ENCODE data around the gene GRIA4. TPM values are rescaled to one million over a fixed set of nuclear protein-coding genes. Genes with fewer than 3 reads are reported as not detected.
A peak's percentile ranks its signal among the peaks of the same experiment; 100 is the strongest.
"Not testable (repeated sequence)": the region's sequence is repeated elsewhere in the genome, so short reads cannot be mapped to it uniquely, and the experiment has no call there.

Gene GRIA4
- total RNA-seq, 1 experiment from 2014 or later: not detected

- in situ Hi-C loops (cut with HindIII; ENCODE audit: low sequenced_read_pairs): no loop called here
Measured at GRCh38 chr11:105827906-105828305, 218.0 kb downstream of the GRIA4 start.

GRCh38 chr11:105829084-105829483 lies 219.2 kb downstream of the GRIA4 start:
- in situ Hi-C loops (cut with HindIII; ENCODE audit: low sequenced_read_pairs): no loop called here
- no peak for DNase-seq (ENCODE audit: low spot score)

More at GRCh38 chr11:105827906-105828305, 218.0 kb downstream of the GRIA4 start:
- DNase-seq (ENCODE audit: low spot score): no peak

- in situ Hi-C loops (cut with HindIII; ENCODE audit: low sequenced_read_pairs): no loop called here
- no peak for DNase-seq (ENCODE audit: low spot score)
Measured at GRCh38 chr11:105834461-105834860, 224.6 kb downstream of the GRIA4 start.

GRCh38 chr11:105838668-105839384 lies 229.0 kb downstream of the GRIA4 start:
- in situ Hi-C loops (cut with HindIII; ENCODE audit: low sequenced_read_pairs): no loop called here
- DNase-seq (ENCODE audit: low spot score): no peak

DNA sequence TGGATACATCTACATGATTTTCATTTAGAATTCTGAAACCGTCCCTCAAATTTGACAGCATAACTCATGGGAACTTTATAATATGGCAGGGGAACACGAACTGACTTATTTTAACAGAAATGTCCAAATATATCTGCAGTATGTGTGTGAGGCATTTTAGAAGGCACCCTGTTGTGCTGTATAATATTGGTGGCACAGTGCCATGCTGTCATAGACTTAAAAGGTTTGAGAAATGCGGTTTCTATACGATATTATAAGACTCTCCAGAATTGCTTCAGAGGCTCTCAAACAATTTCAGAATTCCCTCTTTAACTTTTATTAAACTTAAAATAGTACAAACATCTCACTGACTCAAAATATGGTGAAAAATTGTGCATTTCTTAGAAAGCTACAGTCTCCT lies 230.5 kb downstream of the GRIA4 start:
- in situ Hi-C loops (cut with HindIII; ENCODE audit: low sequenced_read_pairs): no loop called here
- no peak for DNase-seq (ENCODE audit: low spot score)

DNA sequence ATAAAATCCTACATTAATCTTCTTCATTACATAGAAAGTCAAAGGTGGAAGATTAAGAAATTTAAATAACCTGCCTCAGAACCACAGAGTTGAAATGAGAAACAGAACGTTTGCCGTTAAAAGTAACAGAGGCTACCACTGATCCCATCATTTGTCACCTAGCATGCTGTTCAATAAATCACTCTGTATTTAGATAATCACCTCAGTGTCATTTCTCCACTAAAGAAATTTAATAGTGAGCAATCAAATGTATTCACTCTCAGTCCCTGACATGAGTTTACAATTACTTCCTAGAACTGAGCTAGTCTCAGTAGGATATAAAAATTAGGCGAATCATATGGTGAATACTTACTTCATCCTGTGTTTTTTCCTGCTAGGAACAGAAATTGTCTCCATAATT lies 242.5 kb downstream of the GRIA4 start:
- DNase-seq (ENCODE audit: low spot score): no peak
- in situ Hi-C loops (cut with HindIII; ENCODE audit: low sequenced_read_pairs): no loop called here

DNA sequence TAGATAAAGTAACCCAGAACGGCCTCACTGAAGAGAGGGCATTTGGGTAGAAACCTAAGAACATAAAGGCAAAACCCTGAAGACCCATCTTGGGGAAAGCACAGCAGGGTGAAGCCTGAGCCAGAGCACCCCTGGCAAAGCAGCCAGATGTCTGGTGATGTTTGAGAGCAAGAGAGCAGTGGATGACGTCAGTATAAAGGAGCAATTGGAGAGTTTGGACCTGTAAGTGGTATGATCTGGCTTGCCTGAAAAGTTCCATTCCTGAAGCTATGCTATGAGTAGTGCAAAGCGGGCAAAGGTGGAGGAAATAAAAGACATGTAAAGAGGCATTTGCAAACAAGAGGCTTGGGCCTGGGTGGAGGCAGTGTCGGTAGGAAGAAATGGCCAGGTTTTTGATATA lies 244.4 kb downstream of the GRIA4 start:
- in situ Hi-C loops (cut with HindIII; ENCODE audit: low sequenced_read_pairs): no loop called here
- no peak for DNase-seq (ENCODE audit: low spot score)

DNA sequence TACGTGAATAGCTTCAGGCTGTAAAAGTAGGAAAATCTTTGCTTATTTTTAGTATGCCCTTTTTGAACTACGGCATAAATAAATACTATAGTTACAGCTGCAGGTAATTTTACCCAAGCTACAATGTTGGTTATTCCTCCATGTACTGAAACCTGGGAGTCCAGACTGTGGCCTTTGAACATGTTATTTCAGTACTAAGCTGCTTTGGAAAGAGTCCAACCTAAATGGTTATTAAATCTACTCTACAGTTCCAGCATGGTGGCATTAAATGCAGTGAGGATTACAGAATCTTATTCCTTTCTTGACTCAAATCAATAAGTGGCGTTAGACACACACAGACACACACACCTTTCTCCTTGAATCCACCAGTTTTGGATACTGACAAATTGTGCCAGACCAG lies 247.1 kb downstream of the GRIA4 start:
- DNase-seq (ENCODE audit: low spot score): peak; percentile 64
- in situ Hi-C loops (cut with HindIII; ENCODE audit: low sequenced_read_pairs): no loop called here

DNA sequence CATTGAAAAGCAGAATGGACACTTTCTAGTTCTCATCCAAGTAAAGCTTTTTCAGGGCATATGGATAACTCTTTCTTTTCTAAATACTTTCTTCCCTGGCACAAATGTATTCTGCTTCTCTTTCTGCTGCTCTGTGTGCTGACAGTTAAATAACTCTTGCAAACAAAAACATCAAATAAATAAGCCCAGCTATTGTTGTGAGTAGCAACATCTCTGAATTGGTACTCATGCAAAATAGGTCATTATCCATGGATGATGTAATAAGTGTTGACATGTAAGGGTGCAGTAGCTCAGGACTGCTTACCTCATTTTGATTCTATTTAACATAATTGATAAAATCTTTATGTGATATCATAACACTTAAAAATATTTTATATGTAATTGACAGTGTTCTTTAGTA lies 247.9 kb downstream of the GRIA4 start:
- DNase-seq (ENCODE audit: low spot score): peak; percentile 55
- in situ Hi-C loops (cut with HindIII; ENCODE audit: low sequenced_read_pairs): no loop called here

GRCh38 chr11:105858841-105859240 lies 249.0 kb downstream of the GRIA4 start:
- DNase-seq (ENCODE audit: low spot score): peak; percentile 41
- in situ Hi-C loops (cut with HindIII; ENCODE audit: low sequenced_read_pairs): no loop called here

DNA sequence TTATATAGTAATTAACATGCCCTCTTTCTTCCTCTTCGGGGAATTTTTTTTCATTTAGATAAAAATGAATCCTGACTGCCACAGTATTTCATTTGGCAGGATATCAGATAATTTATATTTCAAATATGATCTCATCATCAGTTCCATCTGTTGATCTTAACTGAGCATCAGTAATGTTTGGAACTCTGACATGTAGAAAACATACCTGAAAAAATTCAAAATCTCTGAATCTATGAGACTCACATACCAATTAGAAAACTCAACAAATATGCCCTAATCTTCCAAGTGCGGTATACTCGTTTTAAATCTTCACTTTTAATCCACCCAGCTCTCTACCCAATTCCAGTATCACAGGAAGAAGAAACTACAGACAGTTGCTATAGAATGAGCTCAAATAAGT lies 250.2 kb downstream of the GRIA4 start:
- peak; percentile 55 for DNase-seq (ENCODE audit: low spot score)
- in situ Hi-C loops (cut with HindIII; ENCODE audit: low sequenced_read_pairs): no loop called here

DNA sequence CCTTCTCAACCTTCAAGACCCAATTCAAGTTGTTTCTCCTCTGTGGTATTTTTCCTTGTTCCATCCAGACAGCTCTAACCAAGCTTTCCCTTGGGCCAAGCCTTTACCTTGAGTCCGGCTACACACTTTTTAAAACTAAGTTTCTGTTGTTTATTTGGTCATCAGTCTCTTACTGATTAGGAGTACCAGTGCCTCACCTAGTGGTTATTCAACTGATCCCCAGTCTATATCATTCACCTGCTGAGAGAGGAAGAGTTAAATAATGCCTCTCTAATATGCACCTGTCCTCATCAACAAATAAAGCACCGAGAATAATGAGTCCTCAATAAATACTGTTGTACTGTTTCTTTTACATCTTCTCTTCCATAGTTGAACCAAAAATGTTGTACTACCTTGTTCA lies 251.4 kb downstream of the GRIA4 start:
- in situ Hi-C loops (cut with HindIII; ENCODE audit: low sequenced_read_pairs): no loop called here

GRCh38 chr11:105862736-105863367 lies 253.0 kb downstream of the GRIA4 start:
- in situ Hi-C loops (cut with HindIII; ENCODE audit: low sequenced_read_pairs): no loop called here

More for the DNA sequence above, 251.4 kb downstream of the GRIA4 start:
- peak; percentile 60 for DNase-seq (ENCODE audit: low spot score)

DNA sequence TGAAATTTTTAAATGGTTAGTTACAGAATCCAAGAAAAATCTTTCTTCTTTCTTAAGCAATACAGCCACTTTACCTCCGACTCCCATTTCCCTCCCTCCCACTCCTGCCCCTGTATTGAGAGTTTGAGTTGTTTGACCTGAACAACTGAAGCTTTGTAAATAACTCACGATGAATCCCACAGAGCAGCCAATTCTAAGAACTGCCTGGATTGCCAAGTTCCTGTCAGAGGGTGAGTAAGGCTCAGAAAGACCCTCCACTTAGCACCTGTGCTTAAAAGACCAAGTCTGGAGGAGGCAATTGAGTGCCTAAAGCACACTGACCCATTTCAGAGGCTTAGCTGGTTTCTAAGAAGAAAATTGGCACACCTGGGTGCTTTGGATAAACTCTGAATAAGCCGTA lies 253.7 kb downstream of the GRIA4 start:
- DNase-seq (ENCODE audit: low spot score): no peak
- in situ Hi-C loops (cut with HindIII; ENCODE audit: low sequenced_read_pairs): no loop called here

More at GRCh38 chr11:105862736-105863367, 253.0 kb downstream of the GRIA4 start:
- peak; percentile 88 for DNase-seq (ENCODE audit: low spot score)

- no peak for DNase-seq (ENCODE audit: low spot score)
- in situ Hi-C loops (cut with HindIII; ENCODE audit: low sequenced_read_pairs): no loop called here
Measured at GRCh38 chr11:105867742-105868141, 257.9 kb downstream of the GRIA4 start.

DNA sequence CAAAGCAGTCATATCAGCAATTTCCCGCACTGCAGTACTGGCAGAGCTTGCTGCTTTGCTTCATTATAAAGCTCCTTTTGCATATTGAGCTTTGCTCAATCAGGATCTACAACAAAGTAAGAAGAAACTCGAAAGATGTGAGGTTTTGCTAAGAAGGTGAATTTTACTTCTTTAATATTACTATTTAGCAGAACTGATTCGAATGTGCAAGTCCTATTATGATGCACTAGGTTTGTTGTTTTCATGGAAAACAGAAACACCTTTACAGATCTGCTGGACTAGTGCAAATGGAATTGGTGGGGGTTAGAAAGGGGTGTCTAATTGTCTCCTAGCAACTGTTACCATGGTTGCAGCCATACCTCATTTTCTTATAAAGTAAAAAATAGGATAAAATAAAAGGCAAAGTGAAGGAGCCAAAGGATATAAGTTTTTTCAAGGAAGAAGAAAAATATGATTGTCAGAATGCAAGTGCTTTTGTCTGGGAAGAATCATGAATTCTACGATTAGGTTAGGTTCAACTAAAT lies 259.0 kb downstream of the GRIA4 start:
- in situ Hi-C loops (cut with HindIII; ENCODE audit: low sequenced_read_pairs): no loop called here
- no peak for DNase-seq (ENCODE audit: low spot score)

GRCh38 chr11:105870516-105871113 lies 260.7 kb downstream of the GRIA4 start:
- DNase-seq (ENCODE audit: low spot score): no peak
- in situ Hi-C loops (cut with HindIII; ENCODE audit: low sequenced_read_pairs): no loop called here

- DNase-seq (ENCODE audit: low spot score): no peak
- in situ Hi-C loops (cut with HindIII; ENCODE audit: low sequenced_read_pairs): no loop called here
Measured at GRCh38 chr11:105878510-105878909, 268.6 kb downstream of the GRIA4 start.

GRCh38 chr11:105878927-105879326 lies 269.1 kb downstream of the GRIA4 start:
- DNase-seq (ENCODE audit: low spot score); in situ Hi-C loops (cut with HindIII; ENCODE audit: low sequenced_read_pairs): not testable (repeated sequence)

- in situ Hi-C loops (cut with HindIII; ENCODE audit: low sequenced_read_pairs): no loop called here
- DNase-seq (ENCODE audit: low spot score): no peak
Measured at GRCh38 chr11:105881027-105881426, 271.2 kb downstream of the GRIA4 start.
